ENCODE measurements around the gene TPRG1. TPM values are rescaled to one million over a fixed set of nuclear protein-coding genes. Genes with fewer than 3 reads are reported as not detected.

Gene TPRG1
- total and polyA plus RNA-seq, 2 of the 4 experiments (the other 2 are of a cell fraction), result 0.17 TPM; not detected in 1

DNA sequence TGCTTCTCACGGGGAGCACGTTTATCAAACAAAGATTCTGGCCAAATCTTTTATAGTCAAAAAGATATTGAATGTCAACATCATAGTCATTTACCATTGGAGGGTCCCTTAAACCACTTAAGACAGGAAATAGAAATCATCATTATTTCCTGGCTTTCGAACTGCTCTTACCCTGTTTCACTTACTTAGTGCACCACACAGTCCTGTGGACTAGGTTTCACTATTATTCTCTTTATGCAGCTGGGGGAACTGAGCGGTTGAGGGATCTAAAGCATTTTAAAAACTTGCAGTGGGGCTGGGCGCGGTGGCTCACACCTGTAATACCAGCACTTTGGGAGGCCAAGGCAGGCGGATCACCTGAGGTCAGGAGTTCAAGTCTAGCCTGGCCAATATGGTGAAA is 13.7 kb upstream of the TPRG1 start:
- ChIA-PET CTCF (interaction anchor here (0.6 kb wide), 1 partner anchor 120 kb away, joined by 3 read pairs; no protein-coding TSS in a partner anchor), POLR2A (ENCODE audit: unreplicated experiment) (no interaction called here)
- no peaks in the 10 kb centered on the region for H3K79me1 ChIP-seq (ENCODE audit: low read depth in 1 of 2, low read length in 2 of 2)
- no peak overlapping the region for H3K9ac ChIP-seq (ENCODE audit: low read depth, low read length)
- no peak overlapping the region for H3K18ac ChIP-seq (ENCODE audit: low read depth, low read length)
- H2AK5ac ChIP-seq (ENCODE audit: low read depth, low read length), result no peak overlapping the region
- BruUV-seq (replicated peaks), result no TSS peak
- H2BK15ac ChIP-seq (ENCODE audit: low read depth, low read length), result no peak overlapping the region
- peaks cover 26% of the 10 kb centered on the region for H3K27me3 ChIP-seq (ENCODE audit: control insufficient read depth, insufficient read depth, low read length)
- H3K56ac ChIP-seq (ENCODE audit: extremely low read depth, insufficient read depth, low read length), result no peak overlapping the region
- H3K4me2 ChIP-seq (ENCODE audit: low read depth, low read length), result no peak overlapping the region
- H2AFZ ChIP-seq (replicated peaks; ENCODE audit: low read length, poor library complexity), result no peak overlapping the region
- in situ Hi-C loops (cut with MboI; ENCODE audit: low sequenced_read_pairs), result loop anchor here (10.0 kb wide), 1 partner anchor 1423 kb away; no protein-coding TSS in a partner anchor
- H3K14ac ChIP-seq (replicated peaks; ENCODE audit: low read depth, low read length), result no peak overlapping the region
- dilution Hi-C loops (cut with HindIII; ENCODE audit: low sequenced_read_pairs, unreplicated experiment), result no loop called here
- no peak overlapping the region for H2AK9ac ChIP-seq (replicated peaks; ENCODE audit: low read depth, low read length, poor library complexity)
- TF ChIP-seq MXI1 (IDR thresholded peaks at IDR 0.05; ENCODE audit: borderline replicate concordance, low read depth, low read length), result no peak
- no peak for TF ChIP-seq MAFK (IDR thresholded peaks at IDR 0.05; ENCODE audit: low read depth, low read length)
- TF ChIP-seq RAD21 (IDR thresholded peaks at IDR 0.05; ENCODE audit: low read length), result no peak
- no peak for TF ChIP-seq SMC3 (IDR thresholded peaks at IDR 0.05; ENCODE audit: low read depth, low read length)
- no peak for TF ChIP-seq BHLHE40 (IDR thresholded peaks at IDR 0.05; ENCODE audit: low read depth, low read length)
- TF ChIP-seq, protein P1, sequence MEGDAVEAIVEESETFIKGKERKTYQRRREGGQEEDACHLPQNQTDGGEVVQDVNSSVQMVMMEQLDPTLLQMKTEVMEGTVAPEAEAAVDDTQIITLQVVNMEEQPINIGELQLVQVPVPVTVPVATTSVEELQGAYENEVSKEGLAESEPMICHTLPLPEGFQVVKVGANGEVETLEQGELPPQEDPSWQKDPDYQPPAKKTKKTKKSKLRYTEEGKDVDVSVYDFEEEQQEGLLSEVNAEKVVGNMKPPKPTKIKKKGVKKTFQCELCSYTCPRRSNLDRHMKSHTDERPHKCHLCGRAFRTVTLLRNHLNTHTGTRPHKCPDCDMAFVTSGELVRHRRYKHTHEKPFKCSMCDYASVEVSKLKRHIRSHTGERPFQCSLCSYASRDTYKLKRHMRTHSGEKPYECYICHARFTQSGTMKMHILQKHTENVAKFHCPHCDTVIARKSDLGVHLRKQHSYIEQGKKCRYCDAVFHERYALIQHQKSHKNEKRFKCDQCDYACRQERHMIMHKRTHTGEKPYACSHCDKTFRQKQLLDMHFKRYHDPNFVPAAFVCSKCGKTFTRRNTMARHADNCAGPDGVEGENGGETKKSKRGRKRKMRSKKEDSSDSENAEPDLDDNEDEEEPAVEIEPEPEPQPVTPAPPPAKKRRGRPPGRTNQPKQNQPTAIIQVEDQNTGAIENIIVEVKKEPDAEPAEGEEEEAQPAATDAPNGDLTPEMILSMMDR (conservative IDR thresholded peaks at IDR 0.05; ENCODE audit: low read depth, low read length), result no peak
- no peak for TF ChIP-seq CHD1 (IDR thresholded peaks at IDR 0.05; ENCODE audit: low read depth, low read length)
- TF ChIP-seq RCOR1 (IDR thresholded peaks at IDR 0.05; ENCODE audit: insufficient replicate concordance, low read length), result no peak
- TF ChIP-seq CEBPB (IDR thresholded peaks at IDR 0.05; ENCODE audit: low read depth, low read length), result no peak
- no peak for TF ChIP-seq FOS (IDR thresholded peaks at IDR 0.05; ENCODE audit: low read depth, low read length)
- TF ChIP-seq, protein P2, sequence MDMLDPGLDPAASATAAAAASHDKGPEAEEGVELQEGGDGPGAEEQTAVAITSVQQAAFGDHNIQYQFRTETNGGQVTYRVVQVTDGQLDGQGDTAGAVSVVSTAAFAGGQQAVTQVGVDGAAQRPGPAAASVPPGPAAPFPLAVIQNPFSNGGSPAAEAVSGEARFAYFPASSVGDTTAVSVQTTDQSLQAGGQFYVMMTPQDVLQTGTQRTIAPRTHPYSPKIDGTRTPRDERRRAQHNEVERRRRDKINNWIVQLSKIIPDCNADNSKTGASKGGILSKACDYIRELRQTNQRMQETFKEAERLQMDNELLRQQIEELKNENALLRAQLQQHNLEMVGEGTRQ (IDR thresholded peaks at IDR 0.05; ENCODE audit: low read depth, low read length), result no peak
- no peak for TF ChIP-seq MAZ (IDR thresholded peaks at IDR 0.05; ENCODE audit: borderline replicate concordance, low read depth, low read length)
- TF ChIP-seq, protein P3, sequence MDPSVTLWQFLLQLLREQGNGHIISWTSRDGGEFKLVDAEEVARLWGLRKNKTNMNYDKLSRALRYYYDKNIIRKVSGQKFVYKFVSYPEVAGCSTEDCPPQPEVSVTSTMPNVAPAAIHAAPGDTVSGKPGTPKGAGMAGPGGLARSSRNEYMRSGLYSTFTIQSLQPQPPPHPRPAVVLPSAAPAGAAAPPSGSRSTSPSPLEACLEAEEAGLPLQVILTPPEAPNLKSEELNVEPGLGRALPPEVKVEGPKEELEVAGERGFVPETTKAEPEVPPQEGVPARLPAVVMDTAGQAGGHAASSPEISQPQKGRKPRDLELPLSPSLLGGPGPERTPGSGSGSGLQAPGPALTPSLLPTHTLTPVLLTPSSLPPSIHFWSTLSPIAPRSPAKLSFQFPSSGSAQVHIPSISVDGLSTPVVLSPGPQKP (IDR thresholded peaks at IDR 0.05; ENCODE audit: borderline replicate concordance, low read depth, low read length), result no peak
- TF ChIP-seq NFE2L2 (IDR thresholded peaks at IDR 0.05; ENCODE audit: low read depth, low read length), result no peak
- TF ChIP-seq RFX5 (IDR thresholded peaks at IDR 0.05; ENCODE audit: low read depth, low read length), result no peak
- TF ChIP-seq POLR2A (IDR thresholded peaks at IDR 0.05; ENCODE audit: low read depth, low read length), result no peak
- no peaks in the 10 kb centered on the region for H3K4me1 ChIP-seq (ENCODE audit: control insufficient read depth, insufficient read depth, low read length)
- WGBS, 2 experiments (ENCODE audit: extremely low coverage in 2 of 2, insufficient read length in 1 of 2), result no CpG with 5 or more reads among the region's 7 CpGs
- H2BK20ac ChIP-seq (ENCODE audit: low read depth, low read length), result no peak overlapping the region
- no peak overlapping the region for H2BK120ac ChIP-seq (ENCODE audit: low read depth, low read length)
- H4K91ac ChIP-seq (ENCODE audit: insufficient read depth, low read depth, low read length), result no peak overlapping the region
- H2BK5ac ChIP-seq (ENCODE audit: low read depth, low read length, poor library complexity, severe bottlenecking), result no peak overlapping the region
- no peak overlapping the region for H3K4ac ChIP-seq (ENCODE audit: low read depth, low read length)
- no peaks in the 10 kb centered on the region for H3K9me1 ChIP-seq (ENCODE audit: insufficient read depth, low read length)
- H4K20me1 ChIP-seq (ENCODE audit: insufficient read depth, low read length), result no peaks in the 10 kb centered on the region
- DNase-seq (no peak), ATAC-seq (ENCODE audit: low read depth) (no peak)
- no peak overlapping the region for H3K27ac ChIP-seq (ENCODE audit: insufficient read depth, low read length)
- H3K36me3 ChIP-seq (ENCODE audit: control insufficient read depth, insufficient read depth, low read length), result no peaks in the 10 kb centered on the region
- no peak overlapping the region for H4K5ac ChIP-seq (ENCODE audit: low read depth, low read length)
- intact Hi-C loops (cut with micrococcal nuclease), result no loop called here
- H3K23ac ChIP-seq (ENCODE audit: low read depth, low read length), result no peak overlapping the region
- H3K9me3 ChIP-seq (ENCODE audit: control insufficient read depth, insufficient read depth, low read length), result no peaks in the 10 kb centered on the region
- no peak overlapping the region for H4K8ac ChIP-seq (ENCODE audit: low read depth in 2 of 2, low read length in 2 of 2)
- no peak overlapping the region for H3K4me3 ChIP-seq (ENCODE audit: insufficient read depth, low read depth, low read length)
